GM21381 (cell line): ENCODE measurements around the gene GOLGA8T.
"Not testable (repeated sequence)": the region's sequence is repeated elsewhere in the genome, so short reads cannot be mapped to it uniquely, and the experiment has no call there.

Experiments used
- ATAC-seq: cut with Tn5 transposase; IDR thresholded peaks from one replicate; pipeline ENCODE4 v1.9.1; 2021; ENCODE audit warnings: mild to moderate bottlenecking, moderate library complexity; ENCODE audit not compliant: unreplicated experiment

GOLGA8T gene, protein sequence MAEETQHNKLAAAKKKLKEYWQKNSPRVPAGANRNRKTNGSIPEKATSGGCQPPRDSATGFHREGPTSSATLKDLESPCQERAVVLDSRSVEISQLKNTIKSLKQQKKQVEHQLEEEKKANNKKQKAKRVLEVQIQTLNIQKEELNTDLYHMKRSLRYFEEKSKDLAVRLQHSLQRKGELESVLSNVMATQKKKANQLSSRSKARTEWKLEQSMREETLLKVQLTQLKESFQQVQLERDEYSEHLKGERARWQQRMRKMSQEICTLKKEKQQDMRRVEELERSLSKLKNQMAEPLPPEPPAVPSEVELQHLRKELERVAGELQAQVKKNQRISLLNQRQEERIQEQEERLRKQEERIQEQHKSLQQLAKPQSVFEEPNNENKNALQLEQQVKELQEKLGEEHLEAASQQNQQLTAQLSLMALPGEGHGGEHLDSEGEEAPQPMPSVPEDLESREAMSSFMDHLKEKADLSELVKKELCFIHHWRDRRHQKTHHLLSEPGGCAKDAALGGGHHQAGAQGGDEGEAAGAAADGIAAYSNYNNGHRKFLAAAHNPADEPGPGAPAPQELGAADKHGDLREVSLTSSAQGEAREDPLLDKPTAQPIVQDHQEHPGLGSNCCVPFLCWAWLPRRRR

GRCh38 chr15:30134751-30135150 lies at the start of gene GOLGA8T:
Gene GOLGA8T (plus strand): TSS chr15:30135051. CDS start chr15:30135149, 98 bp downstream.
- not testable (repeated sequence) for ATAC-seq

- ATAC-seq: not testable (repeated sequence)
These were observed 37.0 kb upstream of the GOLGA8T start for GRCh38 chr15:30097827-30098226.

GRCh38 chr15:30102890-30103289 lies 32.0 kb upstream of the GOLGA8T start:
- not testable (repeated sequence) for ATAC-seq

DNA sequence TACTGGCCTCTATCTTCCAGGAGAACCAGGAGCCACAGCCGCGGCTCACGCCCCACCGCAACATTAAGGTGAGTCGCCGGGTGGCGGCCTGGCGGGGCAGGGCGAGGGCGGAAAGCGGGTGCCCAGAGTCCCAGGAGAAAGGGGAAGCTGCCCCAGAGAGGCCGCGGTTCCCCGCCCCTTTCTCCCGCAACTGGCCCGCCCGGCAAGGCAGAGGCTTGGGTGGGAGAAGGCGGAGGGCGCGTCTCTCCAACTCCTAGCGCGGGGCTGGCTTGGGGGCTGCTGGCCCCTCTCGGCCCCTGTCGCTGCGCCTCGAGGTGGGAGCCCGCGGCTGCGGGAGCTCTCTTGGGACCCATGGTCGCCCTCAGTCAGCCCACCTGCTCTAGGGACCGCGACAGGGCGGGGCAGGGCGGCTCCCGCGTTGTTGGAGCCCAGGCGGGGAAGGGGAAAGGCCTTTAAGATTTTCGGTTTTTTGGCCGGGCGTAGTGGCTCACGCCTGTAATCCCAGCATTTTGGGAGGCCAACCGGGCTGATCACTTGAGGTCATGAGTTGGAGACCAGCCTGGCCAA lies 30.8 kb upstream of the GOLGA8T start:
- not testable (repeated sequence) for ATAC-seq

- ATAC-seq: not testable (repeated sequence)
These were observed 24.3 kb upstream of the GOLGA8T start for GRCh38 chr15:30110591-30110990.

DNA sequence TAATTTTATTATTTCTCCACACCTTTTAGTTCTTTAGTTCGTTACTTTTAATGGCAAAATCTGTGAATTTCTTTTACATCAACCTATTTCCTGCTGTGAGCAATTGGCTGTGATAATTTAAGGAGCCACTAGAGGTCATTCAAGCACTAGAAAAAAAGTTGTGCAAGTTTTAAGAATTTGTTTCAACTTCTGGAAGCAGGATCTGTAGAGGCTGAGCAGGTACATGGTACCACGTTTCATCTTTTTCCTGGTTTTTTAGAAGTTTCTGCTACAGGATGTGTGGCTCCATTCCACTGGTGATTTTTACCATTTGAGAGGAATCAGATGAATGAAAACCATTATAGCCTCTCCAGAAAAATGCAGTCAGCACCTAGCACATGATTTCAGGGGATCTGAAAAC lies 4.8 kb upstream of the GOLGA8T start:
- ATAC-seq: not testable (repeated sequence)

DNA sequence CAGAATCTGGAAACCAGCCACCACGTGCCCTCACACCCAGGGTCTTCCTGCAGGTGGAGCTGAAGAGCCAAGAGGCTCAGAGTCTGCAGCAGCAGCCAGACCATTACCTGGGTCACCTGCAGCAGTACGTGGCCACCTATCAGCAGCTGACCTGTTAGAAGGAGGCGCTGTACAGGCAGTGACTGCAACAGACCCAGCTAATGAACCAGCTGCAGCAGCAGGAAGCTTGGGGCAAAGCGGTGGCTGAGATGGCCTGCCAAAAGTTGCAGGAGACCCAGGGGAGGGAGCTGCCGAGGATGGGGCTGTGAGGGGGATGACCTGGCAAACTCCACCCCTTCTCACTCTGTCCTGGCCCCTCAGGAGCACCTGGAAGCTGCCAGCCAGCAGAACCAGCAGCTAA lies 8.4 kb downstream of the GOLGA8T start:
- not testable (repeated sequence) for ATAC-seq

- ATAC-seq: not testable (repeated sequence)
These were observed 15.0 kb downstream of the GOLGA8T start for GRCh38 chr15:30149891-30150290.

DNA sequence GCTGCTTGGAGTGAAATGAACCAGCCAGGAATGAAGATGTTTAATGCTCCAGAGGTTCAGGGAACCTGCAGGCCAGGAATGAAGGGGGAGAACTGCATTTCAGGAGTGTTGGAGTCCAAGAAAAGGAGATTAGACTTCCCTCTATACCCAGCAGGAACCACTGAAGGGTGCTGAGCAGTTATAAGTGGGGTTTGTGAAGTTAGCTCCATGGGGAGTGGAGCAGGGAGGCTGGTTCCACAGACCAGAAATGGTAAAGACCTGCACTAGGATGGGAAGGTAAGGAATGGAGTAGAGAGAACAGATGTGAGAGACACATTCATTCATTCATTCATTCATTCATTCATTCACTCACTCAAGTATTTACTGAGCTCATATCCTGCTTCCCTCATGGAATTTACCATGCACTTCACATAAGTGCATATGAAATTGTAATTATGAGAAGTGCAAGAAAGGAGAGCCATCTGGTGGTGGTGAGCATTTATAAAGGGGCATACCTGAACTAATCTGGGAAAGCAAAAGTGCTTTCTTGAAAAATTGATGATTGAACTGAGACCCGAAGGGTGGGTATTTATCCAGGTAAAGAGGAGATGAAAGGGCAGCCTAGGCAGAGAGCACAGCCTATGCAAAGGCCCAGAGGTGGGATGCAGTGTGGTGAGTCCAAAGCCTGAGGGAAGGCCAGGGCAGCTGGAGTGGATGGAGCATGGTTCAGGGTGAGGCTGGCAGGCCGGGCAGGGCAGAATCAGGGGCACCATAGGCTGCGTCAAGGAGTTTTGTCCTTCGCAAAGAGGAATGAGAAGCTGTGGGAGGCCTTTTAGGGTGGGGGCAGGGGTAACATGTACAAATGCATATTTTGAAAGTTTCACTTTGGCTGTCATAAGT lies 27.9 kb downstream of the GOLGA8T start:
- not testable (repeated sequence) for ATAC-seq

GRCh38 chr15:30163759-30164158 lies 28.9 kb downstream of the GOLGA8T start:
- not testable (repeated sequence) for ATAC-seq

DNA sequence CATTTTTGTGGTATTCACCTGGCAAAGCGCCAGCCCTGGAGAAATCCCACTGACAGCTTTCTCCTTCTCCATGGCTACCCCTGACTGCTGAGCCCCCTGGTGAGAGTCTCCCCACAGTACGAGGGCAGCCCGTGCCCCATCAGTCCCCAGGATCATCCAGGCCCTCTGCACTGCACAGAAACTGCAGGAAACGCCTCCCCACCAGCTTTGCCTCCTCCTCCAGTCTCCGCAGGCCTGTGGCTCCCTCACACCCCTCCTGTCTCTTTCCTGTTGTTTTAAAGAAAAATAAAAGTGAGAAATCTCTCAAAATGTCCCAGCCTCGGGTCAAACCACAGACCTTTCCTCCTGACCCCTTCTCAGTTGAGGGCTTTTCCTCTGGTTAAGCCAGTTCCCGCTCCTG lies 29.4 kb downstream of the GOLGA8T start:
- ATAC-seq: not testable (repeated sequence)

- not testable (repeated sequence) for ATAC-seq
These were observed 32.6 kb downstream of the GOLGA8T start for GRCh38 chr15:30167403-30167802.

DNA sequence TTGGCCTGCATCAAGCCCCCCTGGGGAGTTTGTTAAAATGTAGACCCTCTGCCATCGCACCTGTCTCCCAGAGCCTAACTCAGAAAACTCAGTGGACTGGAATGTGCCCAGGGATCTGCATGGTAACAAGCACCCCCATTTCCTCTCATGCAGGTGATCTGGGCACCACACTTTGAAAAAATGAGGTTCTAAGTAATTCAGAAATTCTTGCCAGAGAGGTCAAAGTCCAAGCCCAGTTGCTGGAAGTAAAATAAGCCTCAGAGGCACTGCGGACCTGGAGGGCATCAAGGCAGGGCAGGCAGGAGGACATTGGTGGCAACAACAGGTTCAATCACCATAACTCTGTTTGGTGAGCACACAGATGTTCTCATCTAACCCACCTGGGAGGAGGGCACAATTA lies 33.0 kb downstream of the GOLGA8T start:
- ATAC-seq: not testable (repeated sequence)

GRCh38 chr15:30171452-30171851 lies 36.6 kb downstream of the GOLGA8T start:
- not testable (repeated sequence) for ATAC-seq

- ATAC-seq: peak; percentile 52
These were observed 38.3 kb downstream of the GOLGA8T start for GRCh38 chr15:30173041-30173608.

GRCh38 chr15:30175291-30175690 lies 40.4 kb downstream of the GOLGA8T start:
- ATAC-seq: not testable (repeated sequence)

GRCh38 chr15:30176613-30177012 lies 41.8 kb downstream of the GOLGA8T start:
- ATAC-seq: not testable (repeated sequence)

DNA sequence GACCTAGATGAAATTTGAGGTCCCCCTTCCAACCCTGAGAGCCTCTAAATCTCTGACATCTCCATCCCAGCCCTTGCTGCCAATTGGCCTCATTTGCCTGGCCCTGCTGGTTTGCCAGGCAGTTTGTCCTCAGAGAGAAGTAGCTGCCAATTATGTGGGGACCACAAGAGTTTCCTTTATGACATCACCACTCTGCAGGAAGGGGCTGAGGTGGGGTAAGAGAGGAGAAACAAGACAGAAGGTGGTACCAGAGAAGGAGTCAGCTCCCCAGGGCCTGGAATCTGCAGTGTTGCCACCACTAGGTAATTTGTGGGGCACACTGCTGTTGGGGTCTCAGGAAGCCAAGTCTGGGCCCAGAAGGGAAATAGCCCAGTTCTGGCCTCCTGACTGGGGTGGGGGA lies 45.0 kb downstream of the GOLGA8T start:
- ATAC-seq: not testable (repeated sequence)

- not testable (repeated sequence) for ATAC-seq
These were observed 50.6 kb downstream of the GOLGA8T start for GRCh38 chr15:30185495-30185894.

DNA sequence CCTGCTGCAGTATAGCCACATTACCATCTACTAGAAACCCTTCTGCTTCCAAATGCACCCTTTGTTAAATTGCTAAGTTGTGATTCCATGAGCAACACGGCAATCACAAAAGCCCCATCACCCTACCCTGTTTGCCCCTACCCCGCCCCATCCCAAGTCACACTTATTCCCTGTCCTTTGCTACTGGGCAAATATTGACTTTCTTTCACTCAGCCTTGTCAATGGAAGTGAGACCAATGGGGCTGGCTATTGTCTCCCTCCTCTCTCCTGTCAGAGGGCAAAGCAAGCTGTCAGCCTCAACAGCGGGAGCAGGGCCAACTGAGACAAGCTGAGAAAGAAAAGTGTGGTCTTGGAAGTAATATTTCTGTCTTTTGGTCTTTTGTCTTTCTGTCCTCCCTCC lies 52.6 kb downstream of the GOLGA8T start:
- not testable (repeated sequence) for ATAC-seq
